Uterus (tissue), 4 donors: Measurements from ENCODE around the gene PITPNM3. TPM values are rescaled to one million over a fixed set of nuclear protein-coding genes. Genes with fewer than 3 reads are reported as not detected.

Source experiments
- DNase-seq, 2 donors: peaks; one replicate each; pipeline ENCODE4 v3.0.0-alpha.2; 2019 to 2020
- H3K27ac ChIP-seq, 2 donors: fragments of 200-600 bp; sonication (generic); 1 replicate in 1 of 2; 2 replicates in 1 of 2; pipeline ENCODE4 v1.5.1; 2016 to 2018
- H3K27me3 ChIP-seq, 2 donors: fragments of 200-600 bp; sonication (generic); one replicate each; pipeline ENCODE4 v1.5.1; 2018 to 2019; ENCODE audit warnings: control low read depth in 1 of 2
- H3K36me3 ChIP-seq, 2 donors: fragments of 200-600 bp; sonication (generic); one replicate each; pipeline ENCODE4 v1.5.1; 2019; ENCODE audit warnings: control low read depth in 1 of 2
- H3K4me1 ChIP-seq, 2 donors: fragments of 200-600 bp; sonication (generic); one replicate each; pipeline ENCODE4 v1.5.1; 2018 to 2019; ENCODE audit warnings: control low read depth in 1 of 2
- H3K4me3 ChIP-seq, 2 donors: fragments of 200-600 bp; sonication (generic); 1 replicate in 1 of 2; 2 replicates in 1 of 2; pipeline ENCODE4 v1.5.1; 2018 to 2019; ENCODE audit warnings: mild to moderate bottlenecking in 1 of 2
- H3K9me3 ChIP-seq, 2 donors: fragments of 200-600 bp; sonication (generic); one replicate each; pipeline ENCODE4 v1.5.1; 2019; ENCODE audit warnings: control low read depth in 1 of 2
- CTCF ChIP-seq, 4 experiments: fragments of 200-600 bp in 2 of 4; fragments of 450-650 bp in 2 of 4; sonication (generic) in 2 of 4; IDR thresholded peaks; one replicate each; pipeline ENCODE4 v1.5.1; 2016 to 2019; ENCODE audit warnings: antibody characterized with exemption in 4 of 4, mild to moderate bottlenecking in 2 of 4, moderate library complexity in 1 of 4
- POLR2A ChIP-seq, 2 donors: fragments of 450-650 bp; IDR thresholded peaks; one replicate each; pipeline ENCODE4 v1.6.1; 2016; ENCODE audit warnings: antibody characterized with exemption in 2 of 2, mild to moderate bottlenecking in 1 of 2, moderate library complexity in 1 of 2
- intact Hi-C: fragments of 100-400 bp; cut with DNase I; formaldehyde crosslinking; loops from one replicate; pipeline ENCODE4 v1.15.1; 2023; ENCODE audit warnings: low total_unique reads
- total RNA-seq, 4 donors: library from RNA; depleted of rRNA in 3 of 4; stranded (reverse); fragments of >200 nt in 3 of 4; gene quantifications; one replicate each; pipeline versions ENCODE4 v1.1.0 to v1.2.4, GENCODE V29; 2014 to 2023
- donor health status: DM: yes; HTN: yes; CAD: no.

The PITPNM3 gene
- total RNA-seq, 4 donors from 2014 or later: 0.59 to 9.3 (median 6.1) TPM

- TF ChIP-seq POLR2A (IDR thresholded peaks at IDR 0.05) (no peak), CTCF (IDR thresholded peaks at IDR 0.05) (no peak)
- no peak overlapping the region for H3K27ac ChIP-seq
- H3K4me1 ChIP-seq: no peaks in the 10 kb centered on the region
- no peaks in the 10 kb centered on the region for H3K9me3 ChIP-seq
- no peak overlapping the region for H3K4me3 ChIP-seq
- H3K36me3 ChIP-seq: no peaks in the 10 kb centered on the region
- intact Hi-C loops: no loop called here
- DNase-seq: no peak
- H3K27me3 ChIP-seq: no peaks in the 10 kb centered on the region
These were observed 14.5 kb upstream of the PITPNM3 start for GRCh38 chr17:6570731-6571451.

DNA sequence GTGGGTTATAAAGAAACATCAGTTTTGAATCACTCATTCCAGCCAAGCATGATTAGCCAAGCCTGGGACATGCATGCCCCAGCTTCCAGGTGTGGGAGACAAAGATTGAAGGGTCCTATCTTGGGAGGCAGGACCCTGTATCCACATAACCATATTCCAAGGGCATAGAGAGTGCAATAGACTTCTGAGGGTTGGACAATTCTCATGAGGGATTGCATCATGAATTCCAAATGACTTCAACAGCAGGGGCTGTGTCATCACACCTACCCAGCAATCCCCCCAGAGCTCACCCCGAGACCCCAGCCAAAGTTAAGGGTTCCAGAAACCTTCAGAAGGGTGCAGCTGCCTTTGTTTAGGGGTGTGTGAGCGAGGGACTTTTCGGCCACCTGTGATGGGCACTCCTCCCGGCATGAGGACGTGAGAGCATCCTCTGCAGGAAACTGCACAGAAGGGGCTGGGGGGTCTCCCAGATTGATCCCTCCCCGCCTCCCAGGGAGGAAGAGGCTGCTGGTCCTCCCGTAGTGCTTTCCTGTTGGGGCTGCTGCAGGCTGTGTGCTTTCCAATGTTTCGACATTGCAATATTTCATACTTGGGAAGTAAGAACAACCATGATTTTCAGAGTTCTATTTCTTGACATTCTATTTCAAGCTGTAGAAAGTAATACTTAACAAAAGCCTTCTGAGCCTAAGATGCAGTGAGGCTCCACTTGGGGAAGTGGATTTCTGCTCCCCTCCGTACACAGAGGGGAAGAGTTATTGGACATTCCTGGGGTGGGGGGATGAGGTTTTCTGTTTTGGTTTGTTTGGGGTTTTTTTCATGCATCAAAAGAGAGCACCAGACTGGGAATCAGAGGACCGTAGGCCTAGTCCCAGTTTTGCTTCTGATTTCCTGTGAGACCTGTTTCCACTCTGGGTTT, 13.3 kb upstream of the PITPNM3 start:
- TF ChIP-seq POLR2A (IDR thresholded peaks at IDR 0.05) (no peak), CTCF (IDR thresholded peaks at IDR 0.05) (no peak)
- intact Hi-C loops: no loop called here
- Histone ChIP-seq H3K4me3 (no peak overlapping the region), H3K9me3 (no peaks in the 10 kb centered on the region), H3K27me3 (no peaks in the 10 kb centered on the region), H3K27ac (no peak overlapping the region), H3K36me3 (no peaks in the 10 kb centered on the region), H3K4me1 (no peaks in the 10 kb centered on the region)
- DNase-seq: no peak

GRCh38 chr17:6568184-6568758, 11.9 kb upstream of the PITPNM3 start:
- intact Hi-C loops: no loop called here
- no peak for TF ChIP-seq POLR2A (IDR thresholded peaks at IDR 0.05)
- no peak for TF ChIP-seq CTCF (IDR thresholded peaks at IDR 0.05)
- Histone ChIP-seq H3K27ac (no peak overlapping the region), H3K4me1 (no peaks in the 10 kb centered on the region), H3K9me3 (no peaks in the 10 kb centered on the region), H3K36me3 (no peaks in the 10 kb centered on the region), H3K4me3 (no peak overlapping the region), H3K27me3 (no peaks in the 10 kb centered on the region)
- DNase-seq: no peak

DNA sequence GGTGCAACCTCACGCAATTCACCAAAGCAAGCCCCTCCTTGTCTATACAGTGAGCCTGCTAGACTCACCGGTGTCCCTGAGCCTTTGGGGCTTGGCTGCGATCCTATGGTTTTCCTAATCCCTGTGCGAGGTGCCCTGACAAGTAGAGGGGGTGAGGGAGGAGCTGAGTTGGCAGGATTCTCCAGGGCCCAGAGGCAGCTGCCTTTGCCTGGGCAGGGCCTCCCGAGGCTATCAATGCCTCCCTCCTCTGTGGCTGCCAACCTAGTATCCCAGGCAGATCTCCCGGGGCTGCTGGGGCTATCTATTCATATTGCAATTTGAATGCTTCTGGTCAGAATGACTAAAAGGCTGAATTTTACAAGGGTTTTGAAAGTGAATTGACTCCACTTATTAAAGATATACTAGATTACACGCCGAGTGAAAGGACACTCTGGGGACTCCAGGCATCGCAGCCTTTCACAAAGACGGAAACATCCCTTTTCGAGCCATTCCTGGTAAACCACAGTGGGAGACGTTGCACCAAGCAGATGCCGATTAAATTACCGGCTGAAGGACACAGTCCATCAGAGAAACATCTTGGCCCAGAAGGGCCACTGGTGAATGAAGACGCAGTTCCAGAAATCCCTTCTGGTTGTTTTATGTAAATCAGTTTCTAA, 11.3 kb upstream of the PITPNM3 start:
- H3K36me3 ChIP-seq: no peaks in the 10 kb centered on the region
- TF ChIP-seq CTCF (IDR thresholded peaks at IDR 0.05): no peak
- no peak for TF ChIP-seq POLR2A (IDR thresholded peaks at IDR 0.05)
- no peak overlapping the region for H3K27ac ChIP-seq
- H3K9me3 ChIP-seq: no peaks in the 10 kb centered on the region
- no peaks in the 10 kb centered on the region for H3K4me1 ChIP-seq
- H3K27me3 ChIP-seq: no peaks in the 10 kb centered on the region
- H3K4me3 ChIP-seq: no peak overlapping the region
- DNase-seq: no peak
- intact Hi-C loops: no loop called here
